Parathyroid adenoma (tissue), 2 donors: ENCODE data around the gene ENTPD6.

Source experiments
- H2AFZ ChIP-seq: fragments of 300-600 bp; sonication (generic); one replicate; pipeline ENCODE4 v1.7.0; 2017; ENCODE audit warnings: antibody characterized with exemption, mild to moderate bottlenecking
- H3K27ac ChIP-seq: fragments of 300-600 bp; sonication (generic); one replicate; pipeline ENCODE4 v1.7.0; 2017
- H3K27me3 ChIP-seq: fragments of 300-600 bp; sonication (generic); one replicate; pipeline ENCODE4 v1.7.0; 2017; ENCODE audit warnings: low read length; ENCODE audit not compliant: control insufficient read depth, insufficient read depth
- H3K36me3 ChIP-seq: fragments of 300-600 bp; sonication (generic); one replicate; pipeline ENCODE4 v1.7.0; 2017; ENCODE audit warnings: low read length; ENCODE audit not compliant: control insufficient read depth, insufficient read depth
- H3K4me1 ChIP-seq: fragments of 300-600 bp; sonication (generic); one replicate; pipeline ENCODE4 v1.7.0; 2017; ENCODE audit warnings: control low read depth
- H3K4me2 ChIP-seq: fragments of 300-600 bp; sonication (generic); one replicate; pipeline ENCODE4 v1.7.0; 2017; ENCODE audit warnings: low read length
- H3K4me3 ChIP-seq: fragments of 300-600 bp; sonication (generic); one replicate; pipeline ENCODE4 v1.7.0; 2017; ENCODE audit warnings: low read depth, low read length
- H3K79me2 ChIP-seq: fragments of 300-600 bp; sonication (generic); one replicate; pipeline ENCODE4 v1.7.0; 2017; ENCODE audit warnings: control low read depth
- H3K9ac ChIP-seq: fragments of 300-600 bp; sonication (generic); one replicate; pipeline ENCODE4 v1.7.0; 2017; ENCODE audit warnings: mild to moderate bottlenecking
- H3K9me3 ChIP-seq: fragments of 300-600 bp; sonication (generic); one replicate; pipeline ENCODE4 v1.7.0; 2017; ENCODE audit warnings: low read length; ENCODE audit not compliant: control insufficient read depth
- CTCF ChIP-seq: fragments of 300-600 bp; sonication (generic); IDR thresholded peaks from one replicate; pipeline ENCODE4 v1.7.0; 2017; ENCODE audit warnings: antibody characterized with exemption, mild to moderate bottlenecking
- donor health status: primary hyperparathyroidism.

The ENTPD6 gene

GRCh38 chr20:25218492-25218891 lies 23.0 kb downstream of the ENTPD6 start:
- Histone ChIP-seq H3K4me3 (no peak overlapping the region), H3K79me2 (no peaks in the 10 kb centered on the region), H2AFZ (no peak overlapping the region), H3K36me3 (no peaks in the 10 kb centered on the region), H3K4me2 (no peak overlapping the region), H3K27me3 (no peaks in the 10 kb centered on the region), H3K4me1 (peaks cover 7% of the 10 kb centered on the region), H3K9me3 (no peaks in the 10 kb centered on the region), H3K9ac (no peak overlapping the region), H3K27ac (no peak overlapping the region)
- no peak for TF ChIP-seq CTCF

- peaks cover 7% of the 10 kb centered on the region for H3K4me1 ChIP-seq
- H3K9me3 ChIP-seq: no peaks in the 10 kb centered on the region
- TF ChIP-seq CTCF: no peak
- H3K9ac ChIP-seq: no peak overlapping the region
- no peak overlapping the region for H3K27ac ChIP-seq
- no peak overlapping the region for H3K4me2 ChIP-seq
- H3K79me2 ChIP-seq: no peaks in the 10 kb centered on the region
- no peaks in the 10 kb centered on the region for H3K27me3 ChIP-seq
- no peaks in the 10 kb centered on the region for H3K36me3 ChIP-seq
- H3K4me3 ChIP-seq: no peak overlapping the region
- no peak overlapping the region for H2AFZ ChIP-seq
Observed at GRCh38 chr20:25219365-25219764, 23.9 kb downstream of the ENTPD6 start.

- no peaks in the 10 kb centered on the region for H3K9me3 ChIP-seq
- no peak overlapping the region for H3K4me3 ChIP-seq
- H3K27ac ChIP-seq: no peak overlapping the region
- peaks cover 7% of the 10 kb centered on the region for H3K4me1 ChIP-seq
- H3K27me3 ChIP-seq: no peaks in the 10 kb centered on the region
- no peaks in the 10 kb centered on the region for H3K79me2 ChIP-seq
- no peak overlapping the region for H3K4me2 ChIP-seq
- no peak overlapping the region for H2AFZ ChIP-seq
- no peak overlapping the region for H3K9ac ChIP-seq
- H3K36me3 ChIP-seq: no peaks in the 10 kb centered on the region
- TF ChIP-seq CTCF: no peak
Observed at GRCh38 chr20:25220021-25220730, 24.7 kb downstream of the ENTPD6 start.

- Histone ChIP-seq H3K36me3 (no peaks in the 10 kb centered on the region), H3K27ac (no peak overlapping the region), H3K4me1 (peaks cover 7% of the 10 kb centered on the region), H3K79me2 (no peaks in the 10 kb centered on the region), H3K4me3 (no peak overlapping the region), H2AFZ (no peak overlapping the region), H3K9ac (no peak overlapping the region), H3K27me3 (no peaks in the 10 kb centered on the region), H3K9me3 (no peaks in the 10 kb centered on the region), H3K4me2 (no peak overlapping the region)
- no peak for TF ChIP-seq CTCF
Observed at GRCh38 chr20:25220810-25221591, 25.5 kb downstream of the ENTPD6 start.
